NT2/D1 (cell line): Measurements from ENCODE around the gene LSAMP.

Source experiments
- DNase-seq: peaks from one replicate; pipeline ENCODE4 v3.0.0-alpha.2; 2011; ENCODE audit warnings: low read depth, low spot score
- H3K27me3 ChIP-seq: 2 replicates; pipeline ENCODE4 v1.6.0; 2011; ENCODE audit warnings: mild to moderate bottlenecking; ENCODE audit not compliant: insufficient read length, insufficient read depth
- H3K36me3 ChIP-seq: 2 replicates; pipeline ENCODE4 v1.6.1; 2011; ENCODE audit warnings: mild to moderate bottlenecking, low read length, mixed read lengths; ENCODE audit not compliant: insufficient read depth, insufficient read length
- H3K4me1 ChIP-seq: 2 replicates; pipeline ENCODE4 v1.5.1; 2011; ENCODE audit not compliant: insufficient read depth, insufficient read length
- H3K4me3 ChIP-seq: 2 replicates; pipeline ENCODE4 v1.5.1; 2011; ENCODE audit warnings: low read depth; ENCODE audit not compliant: insufficient read length
- H3K9ac ChIP-seq: 2 replicates; pipeline ENCODE4 v1.6.0; 2011; ENCODE audit warnings: low read depth; ENCODE audit not compliant: insufficient read length
- H3K9me3 ChIP-seq: 2 replicates; pipeline ENCODE4 v1.5.1; 2011; ENCODE audit warnings: mild to moderate bottlenecking, low read length; ENCODE audit not compliant: insufficient read depth
- SUZ12 ChIP-seq: IDR thresholded peaks from 2 replicates; pipeline ENCODE4 v1.6.1; 2011; ENCODE audit not compliant: insufficient read length, insufficient read depth; ENCODE audit errors: extremely low read depth
- YY1 ChIP-seq: IDR thresholded peaks from 2 replicates; pipeline ENCODE4 v1.6.1; 2011; ENCODE audit not compliant: insufficient read length, insufficient read depth
- ZNF274 ChIP-seq: IDR thresholded peaks from 2 replicates; pipeline ENCODE4 v1.6.1; 2011; ENCODE audit warnings: mild to moderate bottlenecking, low read depth, low read length

The LSAMP gene

GRCh38 chr3:116067326-116067725 is 378.0 kb downstream of the LSAMP start:
- Histone ChIP-seq H3K4me1 (no peaks in the 10 kb centered on the region), H3K27me3 (no peaks in the 10 kb centered on the region), H3K9ac (no peak overlapping the region), H3K9me3 (no peaks in the 10 kb centered on the region), H3K4me3 (no peak overlapping the region), H3K36me3 (no peaks in the 10 kb centered on the region)
- no peak for DNase-seq
- TF ChIP-seq SUZ12 (no peak), ZNF274 (no peak), YY1 (no peak)

GRCh38 chr3:116065501-116065900 is 379.8 kb downstream of the LSAMP start:
- Histone ChIP-seq H3K9ac (no peak overlapping the region), H3K9me3 (no peaks in the 10 kb centered on the region), H3K4me3 (no peak overlapping the region), H3K36me3 (no peaks in the 10 kb centered on the region), H3K4me1 (no peaks in the 10 kb centered on the region), H3K27me3 (no peaks in the 10 kb centered on the region)
- DNase-seq: no peak
- TF ChIP-seq ZNF274 (no peak), SUZ12 (no peak), YY1 (no peak)

- no peaks in the 10 kb centered on the region for H3K4me1 ChIP-seq
- no peaks in the 10 kb centered on the region for H3K36me3 ChIP-seq
- TF ChIP-seq ZNF274 (no peak), YY1 (no peak), SUZ12 (no peak)
- H3K27me3 ChIP-seq: no peaks in the 10 kb centered on the region
- H3K4me3 ChIP-seq: no peak overlapping the region
- no peak for DNase-seq
- no peaks in the 10 kb centered on the region for H3K9me3 ChIP-seq
- no peak overlapping the region for H3K9ac ChIP-seq
Observed at GRCh38 chr3:116064646-116065045, 380.6 kb downstream of the LSAMP start.

GRCh38 chr3:116059421-116060096 is 385.7 kb downstream of the LSAMP start:
- Histone ChIP-seq H3K4me3 (no peak overlapping the region), H3K4me1 (no peaks in the 10 kb centered on the region), H3K27me3 (no peaks in the 10 kb centered on the region), H3K9ac (no peak overlapping the region), H3K9me3 (no peaks in the 10 kb centered on the region), H3K36me3 (no peaks in the 10 kb centered on the region)
- peak; percentile 20 for DNase-seq
- no peak for TF ChIP-seq SUZ12

GRCh38 chr3:116058844-116059243 is 386.4 kb downstream of the LSAMP start:
- no peak for DNase-seq
- no peaks in the 10 kb centered on the region for H3K9me3 ChIP-seq

GRCh38 chr3:116057400-116058006 is 387.8 kb downstream of the LSAMP start:
- TF ChIP-seq SUZ12 (no peak), ZNF274 (no peak), YY1 (no peak)

More at GRCh38 chr3:116058844-116059243, 386.4 kb downstream of the LSAMP start:
- H3K36me3 ChIP-seq: no peaks in the 10 kb centered on the region
- H3K4me1 ChIP-seq: no peaks in the 10 kb centered on the region
- no peak overlapping the region for H3K4me3 ChIP-seq
- H3K27me3 ChIP-seq: no peaks in the 10 kb centered on the region
- TF ChIP-seq YY1 (no peak), SUZ12 (no peak), ZNF274 (no peak)
- H3K9ac ChIP-seq: no peak overlapping the region

GRCh38 chr3:116056280-116056679 is 389.0 kb downstream of the LSAMP start:
- no peak overlapping the region for H3K4me3 ChIP-seq
- H3K4me1 ChIP-seq: no peaks in the 10 kb centered on the region
- DNase-seq: no peak
- TF ChIP-seq ZNF274: no peak
- TF ChIP-seq SUZ12: no peak
- TF ChIP-seq YY1: no peak
- no peak overlapping the region for H3K9ac ChIP-seq
- H3K9me3 ChIP-seq: no peaks in the 10 kb centered on the region
- H3K27me3 ChIP-seq: no peaks in the 10 kb centered on the region
- no peaks in the 10 kb centered on the region for H3K36me3 ChIP-seq

More at GRCh38 chr3:116057400-116058006, 387.8 kb downstream of the LSAMP start:
- Histone ChIP-seq H3K4me1 (no peaks in the 10 kb centered on the region), H3K9me3 (no peaks in the 10 kb centered on the region), H3K36me3 (no peaks in the 10 kb centered on the region), H3K27me3 (no peaks in the 10 kb centered on the region), H3K4me3 (no peak overlapping the region), H3K9ac (no peak overlapping the region)
- no peak for DNase-seq
